ENCODE data around the gene MAEA.
A peak's percentile ranks its signal among the peaks of the same experiment; 100 is the strongest.
"Not testable (repeated sequence)": the region's sequence is repeated elsewhere in the genome, so short reads cannot be mapped to it uniquely, and the experiment has no call there.

The MAEA gene

GRCh38 chr4:1333256-1333655 is 43.6 kb downstream of the MAEA start:
- peak in 1 of 51 donors; percentile 8 for DNase-seq

DNA sequence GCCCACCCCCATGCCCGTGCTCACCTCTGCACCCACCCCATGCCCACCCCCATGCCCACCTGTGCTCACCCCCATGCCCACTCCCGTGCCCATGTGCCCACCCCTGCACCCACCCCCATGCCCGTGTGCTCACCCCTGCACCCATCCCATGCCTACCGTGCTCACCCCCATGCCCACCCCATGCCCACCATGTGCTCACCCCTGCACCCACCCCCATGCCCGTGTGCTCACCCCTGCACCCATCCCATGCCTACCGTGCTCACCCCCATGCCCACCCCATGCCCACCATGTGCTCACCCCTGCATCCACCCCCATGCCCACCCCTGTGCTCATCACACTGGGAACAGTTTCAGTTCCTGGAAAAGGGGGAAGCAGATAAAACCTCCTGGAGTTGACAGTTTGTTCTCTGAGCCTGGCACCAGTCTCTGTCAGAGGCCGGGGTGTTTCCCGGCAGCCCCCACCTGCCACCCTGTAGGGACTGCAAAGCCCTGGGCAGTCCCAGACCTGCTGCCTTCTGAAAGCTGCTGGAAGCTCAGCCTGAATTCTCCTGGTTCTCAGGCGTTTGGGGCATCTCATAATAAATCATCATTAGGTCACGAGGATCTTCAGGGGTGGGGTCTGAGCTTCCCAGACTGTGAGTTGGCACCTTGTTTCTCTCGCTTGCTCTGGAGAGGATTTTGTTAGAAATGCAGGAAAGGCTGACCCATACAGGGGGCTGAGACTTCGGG is 44.3 kb downstream of the MAEA start:
- peak in 3 of 51 donors; percentile 8 to 25 (median 19) for DNase-seq

DNA sequence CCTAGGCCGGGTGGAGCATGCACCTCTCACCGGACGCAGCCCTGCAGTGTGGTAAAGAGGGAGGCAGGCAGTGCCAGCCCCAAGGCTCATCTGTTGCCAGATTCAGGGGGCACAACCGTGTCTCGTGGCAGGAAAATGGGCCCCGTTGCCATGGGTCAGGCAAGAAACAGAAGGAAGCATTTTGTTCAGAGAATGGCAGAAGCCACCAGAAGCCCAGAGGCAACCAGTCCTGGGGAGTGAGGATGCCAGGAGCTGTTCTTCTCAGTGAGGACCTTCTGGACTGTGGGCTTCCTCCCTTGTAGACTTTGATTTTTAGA is 44.8 kb downstream of the MAEA start:
- DNase-seq = peak in 22 of 51 donors; percentile 2 to 60 (median 27)

DNA sequence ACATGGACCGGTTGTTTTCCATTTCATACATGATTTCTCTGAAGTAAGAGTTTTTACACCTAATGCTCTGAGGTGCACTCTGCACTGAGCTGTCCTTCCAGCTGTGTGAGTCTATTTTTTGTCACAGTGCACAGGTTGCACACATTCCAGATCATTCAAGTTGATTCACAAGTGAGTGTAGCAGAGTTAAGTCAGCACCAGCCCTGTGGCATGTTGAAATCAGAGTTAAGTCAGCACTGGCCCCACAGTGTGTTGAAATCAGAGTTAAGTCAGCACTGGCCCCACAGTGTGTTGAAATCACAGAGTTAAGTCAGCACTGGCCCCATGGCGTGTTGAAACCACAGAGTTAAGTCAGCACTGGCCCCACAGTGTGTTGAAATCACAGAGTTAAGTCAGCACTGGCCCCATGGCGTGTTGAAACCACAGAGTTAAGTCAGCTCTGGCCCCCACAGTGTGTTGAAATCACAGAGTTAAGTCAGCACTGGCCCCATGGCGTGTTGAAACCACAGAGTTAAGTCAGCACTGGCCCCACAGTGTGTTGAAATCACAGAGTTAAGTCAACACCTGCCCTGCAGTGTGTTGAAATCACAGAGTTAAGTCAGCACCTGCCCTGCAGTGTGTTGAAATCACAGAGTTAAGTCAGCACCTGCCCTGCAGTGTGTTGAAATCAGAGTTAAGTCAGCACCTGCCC is 45.6 kb downstream of the MAEA start:
- not testable (repeated sequence) for DNase-seq

DNA sequence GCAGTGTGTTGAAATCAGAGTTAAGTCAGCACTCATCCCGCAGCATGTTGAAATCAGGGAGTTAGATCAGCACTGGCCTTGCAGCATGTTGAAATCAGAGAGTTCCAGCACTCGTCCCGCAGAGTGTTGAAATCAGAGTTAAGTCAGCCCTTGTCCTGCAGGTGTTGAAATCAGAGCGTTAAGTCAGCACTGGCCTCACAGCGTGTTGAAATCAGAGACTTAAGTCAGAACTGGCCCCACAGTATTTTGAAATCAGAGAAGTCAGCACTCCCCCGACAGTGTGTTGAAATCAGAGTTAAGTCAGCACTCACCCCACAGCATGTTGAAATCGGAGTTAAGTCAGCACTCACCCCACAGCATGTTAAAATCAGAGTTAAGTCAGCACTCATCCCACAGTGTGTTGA is 46.4 kb downstream of the MAEA start:
- DNase-seq = no peak

DNA sequence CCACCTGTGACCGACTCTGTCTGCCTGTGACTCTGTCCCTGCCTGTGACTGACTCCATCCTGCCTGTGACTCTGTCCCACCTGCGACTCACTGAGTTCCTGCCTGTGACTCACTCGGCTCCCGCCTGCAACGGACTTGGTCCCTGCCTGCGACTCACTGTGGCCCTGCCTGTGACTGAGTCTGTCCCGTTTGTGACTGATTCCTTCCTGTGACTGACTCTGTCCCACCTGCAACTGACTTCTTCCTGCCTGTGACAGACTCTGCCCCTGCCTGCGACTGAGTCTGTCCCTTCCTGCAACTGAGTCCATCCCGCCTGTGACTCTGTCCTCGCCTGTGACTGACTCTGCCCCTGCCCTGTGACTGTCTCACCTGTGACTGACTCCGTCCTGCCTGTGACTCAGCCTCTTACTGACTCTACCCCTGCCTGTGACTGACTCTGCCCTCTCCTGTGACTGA is 47.7 kb downstream of the MAEA start:
- DNase-seq = peak in 1 of 51 donors; percentile 57

GRCh38 chr4:1337951-1338751 is 48.5 kb downstream of the MAEA start:
- no peak for DNase-seq

GRCh38 chr4:1338752-1339414 is 49.2 kb downstream of the MAEA start:
- DNase-seq = no peak

DNA sequence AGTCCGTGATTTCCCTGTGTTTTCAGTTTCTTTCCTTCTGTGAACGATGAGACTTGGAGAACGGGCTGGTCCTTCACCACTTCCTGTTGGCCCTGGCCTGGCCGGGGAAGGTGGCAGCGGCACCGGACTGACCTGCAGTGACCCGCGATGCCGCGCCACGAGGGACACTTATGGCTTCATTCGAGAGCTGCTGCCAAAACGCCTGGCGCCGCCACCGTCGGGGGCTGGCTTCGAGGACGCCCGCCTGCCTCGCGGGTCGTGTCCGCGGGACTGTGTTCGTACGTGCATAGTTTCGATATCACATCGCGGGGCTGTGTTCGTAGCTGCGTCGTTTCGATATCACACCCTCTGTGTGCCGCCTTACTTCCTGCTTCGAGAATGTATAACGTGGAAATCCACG is 49.8 kb downstream of the MAEA start:
- DNase-seq = no peak

GRCh38 chr4:1340181-1340747 is 50.6 kb downstream of the MAEA start:
- no peak for DNase-seq

DNA sequence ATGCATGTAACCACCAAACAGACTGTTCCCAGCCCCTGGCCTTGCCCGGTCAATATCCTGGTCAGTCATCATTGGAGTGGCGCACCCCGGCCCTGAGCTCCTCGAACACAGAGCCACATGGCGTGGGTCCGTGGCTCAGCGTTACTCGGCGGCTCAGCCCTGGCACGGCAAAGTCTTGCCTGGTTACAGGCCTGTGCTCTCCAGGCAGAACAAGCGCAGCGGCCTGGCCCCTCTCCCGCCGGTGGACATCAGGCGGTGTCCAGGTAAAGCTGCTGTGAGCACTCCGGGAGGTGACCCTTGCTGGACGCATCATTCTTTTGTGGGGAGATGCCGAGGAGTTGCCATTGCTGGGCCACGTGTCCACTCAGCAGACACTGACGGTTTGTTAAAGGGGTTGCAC is 51.2 kb downstream of the MAEA start:
- no peak for DNase-seq

GRCh38 chr4:1342003-1342402 is 52.3 kb downstream of the MAEA start:
- DNase-seq = no peak

GRCh38 chr4:1344696-1345095 is 55.0 kb downstream of the MAEA start:
- no peak for DNase-seq

DNA sequence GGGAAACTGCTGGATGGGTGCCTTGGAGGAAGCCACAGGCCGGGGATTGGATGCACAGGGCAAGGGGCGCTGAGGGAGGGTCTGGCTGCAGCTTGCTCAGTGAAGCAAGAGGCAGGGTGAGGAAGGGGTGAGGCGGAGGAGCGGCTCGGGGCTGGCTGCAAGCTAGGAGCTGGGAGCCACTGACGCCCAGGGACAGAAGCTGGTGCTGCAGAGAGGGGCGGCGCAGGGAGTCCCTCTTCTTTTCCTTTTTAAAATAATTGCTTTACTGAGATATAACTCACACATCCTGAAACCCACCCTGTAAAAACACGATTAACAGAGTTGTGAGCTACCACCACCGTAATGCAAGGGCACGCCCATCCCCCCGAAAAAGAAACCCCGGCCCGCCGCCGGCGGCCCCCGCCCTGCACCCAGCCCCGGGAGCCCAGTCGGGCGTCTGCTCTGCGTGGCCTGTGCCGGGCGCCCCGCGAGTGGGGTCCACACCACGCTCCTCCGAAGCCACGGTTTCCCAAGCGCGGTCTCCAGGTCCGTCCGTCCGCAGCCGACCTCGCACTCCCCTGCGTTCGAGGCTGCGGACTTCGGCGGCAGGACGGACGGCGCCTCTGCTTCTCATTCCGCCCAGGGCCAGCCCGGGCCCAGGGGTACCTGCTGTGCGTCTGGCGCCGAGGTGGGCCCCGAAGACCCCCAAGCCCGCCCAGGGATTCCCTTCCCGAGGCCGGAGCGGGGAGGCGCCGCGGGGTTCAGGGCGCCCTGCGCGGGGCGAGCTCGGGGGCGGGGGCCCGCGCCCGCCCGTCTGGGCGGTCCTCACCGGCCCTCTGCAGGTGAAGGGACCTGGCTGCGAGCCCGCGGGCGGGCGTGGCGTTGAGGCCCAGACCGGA is 56.5 kb downstream of the MAEA start:
- DNase-seq = peak in 32 of 51 donors; percentile 13 to 69 (median 37)

DNA sequence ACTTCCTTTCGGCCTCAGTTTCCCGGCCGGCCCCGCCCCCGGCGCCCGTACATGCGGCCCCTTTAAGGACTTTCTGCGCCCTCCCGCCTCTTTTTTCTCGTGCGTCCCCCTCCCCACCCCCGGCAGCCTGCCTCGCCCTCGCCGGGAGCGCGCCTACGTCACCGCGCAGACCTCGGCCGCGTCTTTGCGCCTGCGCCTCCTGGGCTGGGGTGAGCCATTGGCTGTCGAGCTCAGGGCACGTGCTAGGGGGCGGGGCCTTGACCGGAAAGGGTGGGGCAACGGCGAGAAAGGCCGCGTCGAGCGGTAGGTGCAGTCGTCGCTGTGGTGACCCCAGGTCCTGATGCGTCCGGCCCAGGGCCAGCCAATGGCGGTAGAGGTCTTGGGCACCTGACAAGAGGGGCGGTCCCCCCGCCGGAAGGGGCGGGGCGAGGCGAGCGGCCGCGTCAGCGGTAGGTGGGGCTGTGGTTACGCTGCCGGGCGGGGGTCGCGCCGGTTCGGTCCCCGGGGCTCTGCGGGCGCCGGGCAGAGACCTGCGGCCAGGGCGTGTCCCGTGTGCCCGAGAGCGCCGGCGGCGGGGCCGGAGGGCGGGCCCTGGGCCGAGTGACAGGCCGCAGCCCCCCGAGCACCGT is 57.2 kb downstream of the MAEA start, which contains the start of gene UVSSA:
Gene UVSSA, plus strand, starts transcription at position 428 of the 629 bp plus-strand sequence. CDS start 884 bp downstream, outside the sequence.
- peak; percentile 92 to 100 (median 100) for DNase-seq

GRCh38 chr4:1347410-1347864 is 57.7 kb downstream of the MAEA start:
- peak in 24 of 51 donors; percentile 17 to 76 (median 50) for DNase-seq

- DNase-seq = no peak
These were observed 58.4 kb downstream of the MAEA start for GRCh38 chr4:1348014-1348513.

GRCh38 chr4:1348746-1349145 is 59.1 kb downstream of the MAEA start:
- DNase-seq = peak in 1 of 51 donors; percentile 20
